ENCODE measurements around the gene SRP14.
"Not testable (repeated sequence)": the region's sequence is repeated elsewhere in the genome, so short reads cannot be mapped to it uniquely, and the experiment has no call there.

SRP14 gene

DNA sequence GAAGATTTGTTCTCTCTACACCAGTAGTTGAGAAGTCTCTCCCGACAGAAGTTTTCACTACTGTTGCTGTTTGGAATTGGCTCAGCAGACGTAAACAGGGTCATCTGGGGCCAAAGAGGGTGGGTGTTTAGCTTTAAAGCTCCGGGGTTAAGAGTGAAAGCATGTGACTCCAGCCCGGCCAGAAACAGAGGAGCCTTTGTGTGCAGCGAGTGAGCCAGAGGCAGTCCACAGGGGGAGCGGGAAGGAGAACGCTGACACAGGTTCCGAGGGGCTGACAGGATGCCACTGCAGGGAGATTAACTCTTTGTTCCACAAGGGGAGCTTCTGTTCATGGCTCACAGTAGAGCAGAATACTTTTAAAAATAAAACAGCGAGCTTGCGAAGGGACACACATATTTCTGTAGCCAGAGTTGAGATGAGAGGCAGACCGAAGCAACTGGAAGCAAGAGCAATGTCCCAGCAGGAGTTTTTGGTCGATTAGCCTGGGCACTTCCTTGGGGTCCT, 42.8 kb upstream of the SRP14 start:
- TF ChIP-seq, protein P1, sequence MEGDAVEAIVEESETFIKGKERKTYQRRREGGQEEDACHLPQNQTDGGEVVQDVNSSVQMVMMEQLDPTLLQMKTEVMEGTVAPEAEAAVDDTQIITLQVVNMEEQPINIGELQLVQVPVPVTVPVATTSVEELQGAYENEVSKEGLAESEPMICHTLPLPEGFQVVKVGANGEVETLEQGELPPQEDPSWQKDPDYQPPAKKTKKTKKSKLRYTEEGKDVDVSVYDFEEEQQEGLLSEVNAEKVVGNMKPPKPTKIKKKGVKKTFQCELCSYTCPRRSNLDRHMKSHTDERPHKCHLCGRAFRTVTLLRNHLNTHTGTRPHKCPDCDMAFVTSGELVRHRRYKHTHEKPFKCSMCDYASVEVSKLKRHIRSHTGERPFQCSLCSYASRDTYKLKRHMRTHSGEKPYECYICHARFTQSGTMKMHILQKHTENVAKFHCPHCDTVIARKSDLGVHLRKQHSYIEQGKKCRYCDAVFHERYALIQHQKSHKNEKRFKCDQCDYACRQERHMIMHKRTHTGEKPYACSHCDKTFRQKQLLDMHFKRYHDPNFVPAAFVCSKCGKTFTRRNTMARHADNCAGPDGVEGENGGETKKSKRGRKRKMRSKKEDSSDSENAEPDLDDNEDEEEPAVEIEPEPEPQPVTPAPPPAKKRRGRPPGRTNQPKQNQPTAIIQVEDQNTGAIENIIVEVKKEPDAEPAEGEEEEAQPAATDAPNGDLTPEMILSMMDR (IDR thresholded peaks at IDR 0.05; ENCODE audit: low read depth, low read length) = no peak; the same call in none of the 2 replicates
- DNase-seq (ENCODE audit: extremely low read depth, low read depth) = no peak

- TF ChIP-seq, protein P1 (IDR thresholded peaks at IDR 0.05; ENCODE audit: low read depth, low read length) = no peak
- DNase-seq (ENCODE audit: extremely low read depth, low read depth) = no peak
Measured at GRCh38 chr15:40080847-40081246, 41.9 kb upstream of the SRP14 start.

GRCh38 chr15:40080104-40080503, 41.1 kb upstream of the SRP14 start:
- no peak for DNase-seq (ENCODE audit: extremely low read depth, low read depth)
- TF ChIP-seq, protein P1 (IDR thresholded peaks at IDR 0.05; ENCODE audit: low read depth, low read length) = no peak

- TF ChIP-seq, protein P1 (IDR thresholded peaks at IDR 0.05; ENCODE audit: low read depth, low read length) = no peak
- no peak for DNase-seq (ENCODE audit: extremely low read depth, low read depth)
Measured at GRCh38 chr15:40079456-40079855, 40.5 kb upstream of the SRP14 start.

- DNase-seq (ENCODE audit: extremely low read depth, low read depth) = no peak
- TF ChIP-seq, protein P1 (IDR thresholded peaks at IDR 0.05; ENCODE audit: low read depth, low read length) = no peak
Measured at GRCh38 chr15:40075298-40076044, 36.5 kb upstream of the SRP14 start.

DNA sequence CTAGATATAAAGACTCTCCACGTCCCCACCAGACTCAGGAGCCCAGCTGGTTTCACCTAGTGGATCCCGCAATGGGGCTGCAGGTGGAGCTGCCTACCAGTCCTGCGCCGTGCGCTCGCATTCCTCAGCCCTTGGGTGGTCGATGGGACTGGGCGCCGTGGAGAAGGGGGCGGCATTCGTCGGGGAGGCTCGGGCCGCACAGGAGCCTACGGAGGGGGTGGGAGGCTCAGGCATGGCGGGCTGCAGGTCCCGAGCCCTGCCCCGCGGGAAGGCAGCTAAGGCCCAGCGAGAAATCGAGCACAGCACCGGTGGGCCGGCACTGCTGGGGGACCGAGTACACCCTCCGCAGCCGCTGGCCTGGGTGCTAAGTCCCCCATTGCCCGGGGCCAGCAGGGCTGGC, 35.7 kb upstream of the SRP14 start:
- not testable (repeated sequence) for DNase-seq (ENCODE audit: extremely low read depth, low read depth)

- not testable (repeated sequence) for DNase-seq (ENCODE audit: extremely low read depth, low read depth)
Measured at GRCh38 chr15:40073716-40074490, 34.9 kb upstream of the SRP14 start.

DNA sequence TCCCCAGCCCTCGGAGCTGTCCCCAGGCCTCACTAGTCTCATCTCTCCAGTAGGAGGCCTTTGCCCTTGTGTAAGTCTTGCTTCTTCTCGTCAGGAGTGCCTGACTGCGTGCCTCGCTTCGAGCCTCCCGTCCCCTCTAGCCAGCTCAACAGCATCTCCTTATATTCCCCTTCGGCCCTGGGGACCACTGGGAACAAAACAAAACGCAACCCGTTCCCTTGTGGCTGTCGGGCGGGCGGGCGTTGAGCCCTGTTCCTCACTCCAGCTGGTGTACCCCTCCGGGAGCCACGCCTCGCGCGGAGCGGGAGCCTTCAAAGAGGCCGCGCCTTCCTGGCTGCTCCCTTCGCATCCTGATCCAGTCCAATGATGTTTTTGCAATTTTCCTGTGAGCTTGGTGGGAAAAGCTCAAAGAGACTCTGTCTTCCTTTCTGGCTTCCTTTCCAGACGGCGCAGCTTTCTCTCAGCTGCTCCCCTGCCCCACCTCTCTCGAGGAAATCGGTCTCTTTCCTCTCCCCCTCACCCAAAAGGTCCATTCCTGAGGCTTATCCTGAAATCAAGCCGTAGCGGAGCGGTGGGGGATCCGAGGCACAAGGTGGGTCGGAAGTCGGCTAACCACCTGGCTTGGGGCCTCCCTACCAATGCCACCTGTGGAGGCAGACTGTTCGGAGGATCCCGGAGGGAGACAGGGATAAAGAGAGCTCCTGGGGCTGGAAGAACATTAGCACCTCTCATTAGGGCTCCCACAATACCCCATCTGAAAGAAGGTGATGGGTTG, 33.4 kb upstream of the SRP14 start:
- DNase-seq (ENCODE audit: extremely low read depth, low read depth) = no peak
- TF ChIP-seq, protein P1 (IDR thresholded peaks at IDR 0.05; ENCODE audit: low read depth, low read length) = peak; percentile 0; the same call in 1 of the 2 replicates
